ENCODE results near the gene KCMF1. TPM values are rescaled to one million over a fixed set of nuclear protein-coding genes. Genes with fewer than 3 reads are reported as not detected.

KCMF1 gene
- total RNA-seq, 3 donors from 2014 or later (not counting 1 experiment from before 2014, with no cell fraction given), result 70.8 to 81.4 (median 77.1) TPM

- no peaks in the 10 kb centered on the region for H3K9me3 ChIP-seq (ENCODE audit: control insufficient read depth, insufficient read depth, low read length)
- peaks cover 2% of the 10 kb centered on the region for H3K36me3 ChIP-seq (ENCODE audit: control insufficient read depth, insufficient read depth, low read length)
- intact Hi-C loops (cut with micrococcal nuclease), result no loop called here
- ATAC-seq (no peak), DNase-seq (no peak)
- no peak overlapping the region for H3K4me3 ChIP-seq (ENCODE audit: low read length)
- H3K4me1 Mint-ChIP-seq, result peaks cover 12 to 24% of the 10 kb centered on the region in 2 donors
- H3K27me3 ChIP-seq (ENCODE audit: control insufficient read depth, insufficient read depth, low read length), result no peaks in the 10 kb centered on the region
- no peaks in the 10 kb centered on the region for H3K27me3 Mint-ChIP-seq (ENCODE audit: low read depth in 2 of 2)
- H3K27ac ChIP-seq (ENCODE audit: low read length), result no peak overlapping the region
- H3K4me1 ChIP-seq (ENCODE audit: control insufficient read depth, insufficient read depth, low read length), result peaks cover 7% of the 10 kb centered on the region
- H3K36me3 Mint-ChIP-seq, result no peaks in the 10 kb centered on the region
- TF ChIP-seq CTCF (IDR thresholded peaks at IDR 0.05), result no peak
- H3K27ac Mint-ChIP-seq, result no peak overlapping the region
- H3K4me3 Mint-ChIP-seq, result no peak overlapping the region
- H3K9me3 Mint-ChIP-seq, result no peaks in the 10 kb centered on the region
These were observed 13.2 kb upstream of the KCMF1 start for GRCh38 chr2:84957771-84958134.

- 90% methylated on average over 12 of the region's 12 CpGs for WGBS (ENCODE audit: insufficient coverage)
- H3K36me3 Mint-ChIP-seq, result no peaks in the 10 kb centered on the region
- intact Hi-C loops (cut with micrococcal nuclease), result no loop called here
These were observed 12.6 kb upstream of the KCMF1 start for GRCh38 chr2:84958135-84959059.

GRCh38 chr2:84959095-84959565 is 11.8 kb upstream of the KCMF1 start:
- peak overlapping the region; percentile 36 for H3K27ac Mint-ChIP-seq
- no peaks in the 10 kb centered on the region for H3K27me3 ChIP-seq (ENCODE audit: control insufficient read depth, insufficient read depth, low read length)
- TF ChIP-seq CTCF (IDR thresholded peaks at IDR 0.05), result no peak
- H3K36me3 Mint-ChIP-seq, result no peaks in the 10 kb centered on the region
- no peak overlapping the region for H3K4me3 ChIP-seq (ENCODE audit: low read length)
- H3K4me1 ChIP-seq (ENCODE audit: control insufficient read depth, insufficient read depth, low read length), result peaks cover 7% of the 10 kb centered on the region
- DNase-seq (no peak), ATAC-seq (no peak)
- no peaks in the 10 kb centered on the region for H3K9me3 Mint-ChIP-seq
- peaks cover 25 to 31% of the 10 kb centered on the region in 2 donors for H3K4me1 Mint-ChIP-seq
- WGBS (ENCODE audit: insufficient coverage), result 95% methylated on average over 9 of the region's 10 CpGs
- intact Hi-C loops (cut with micrococcal nuclease), result no loop called here
- H3K27me3 Mint-ChIP-seq (ENCODE audit: low read depth in 2 of 2), result no peaks in the 10 kb centered on the region
- no peaks in the 10 kb centered on the region for H3K9me3 ChIP-seq (ENCODE audit: control insufficient read depth, insufficient read depth, low read length)
- H3K27ac ChIP-seq (ENCODE audit: low read length), result no peak overlapping the region
- H3K4me3 Mint-ChIP-seq, result no peak overlapping the region
- peaks cover 2% of the 10 kb centered on the region for H3K36me3 ChIP-seq (ENCODE audit: control insufficient read depth, insufficient read depth, low read length)

More at GRCh38 chr2:84958135-84959059, 12.6 kb upstream of the KCMF1 start:
- no peaks in the 10 kb centered on the region for H3K9me3 ChIP-seq (ENCODE audit: control insufficient read depth, insufficient read depth, low read length)
- ATAC-seq (no peak), DNase-seq (no peak)
- H3K27me3 ChIP-seq (ENCODE audit: control insufficient read depth, insufficient read depth, low read length), result no peaks in the 10 kb centered on the region
- Mint-ChIP-seq H3K4me1 (peaks cover 19 to 31% of the 10 kb centered on the region in 2 donors), H3K27ac (no peak overlapping the region), H3K9me3 (no peaks in the 10 kb centered on the region), H3K27me3 (ENCODE audit: low read depth in 2 of 2) (no peaks in the 10 kb centered on the region), H3K4me3 (no peak overlapping the region)
- H3K36me3 ChIP-seq (ENCODE audit: control insufficient read depth, insufficient read depth, low read length), result peaks cover 2% of the 10 kb centered on the region
- H3K4me3 ChIP-seq (ENCODE audit: low read length), result no peak overlapping the region
- no peak for TF ChIP-seq CTCF (IDR thresholded peaks at IDR 0.05)
- no peak overlapping the region for H3K27ac ChIP-seq (ENCODE audit: low read length)
- H3K4me1 ChIP-seq (ENCODE audit: control insufficient read depth, insufficient read depth, low read length), result peaks cover 7% of the 10 kb centered on the region
